Measurements from ENCODE around the gene PPAN. TPM values are rescaled to one million over a fixed set of nuclear protein-coding genes. Genes with fewer than 3 reads are reported as not detected.

The PPAN gene
- total and polyA plus RNA-seq, 10 donors, result 26.8 to 90.2 (median 47.2) TPM

GRCh38 chr19:10104130-10104513, 2.0 kb upstream of the PPAN start:
- DNase-seq, result no peak
- Histone ChIP-seq H3K9me3 (no peaks in the 10 kb centered on the region), H3K27ac (peak overlapping the region; percentile 84 to 95 (median 90)), H3K27me3 (replicated peaks in 1 of 7) (no peaks in the 10 kb centered on the region), H3K36me3 (peaks cover 0 to 21% (median 19%) of the 10 kb centered on the region in 6 donors), H3K4me1 (peaks cover 12 to 98% (median 71%) of the 10 kb centered on the region in 6 donors), H3K4me3 (no peak overlapping the region)
- TF ChIP-seq CTCF (IDR thresholded peaks at IDR 0.05 in 8 of 11, conservative IDR thresholded peaks at IDR 0.05 in 3 of 11) (no peak), POLR2A (IDR thresholded peaks at IDR 0.05) (no peak), POLR2AphosphoS5 (IDR thresholded peaks at IDR 0.05) (no peak)
- intact Hi-C loops (cut with DNase I; ENCODE audit: low total_unique reads), result no loop called here

GRCh38 chr19:10104665-10105508, 1.3 kb upstream of the PPAN start:
- peak; percentile 87 for DNase-seq
- peaks cover 0 to 29% (median 27%) of the 10 kb centered on the region in 6 donors for H3K36me3 ChIP-seq
- peak overlapping the region in 1 of 8 donors; percentile 23 for H3K4me3 ChIP-seq
- TF ChIP-seq POLR2AphosphoS5 (IDR thresholded peaks at IDR 0.05) (peak; percentile 28 to 88 (median 41)), POLR2A (IDR thresholded peaks at IDR 0.05) (no peak)
- H3K9me3 ChIP-seq, result no peaks in the 10 kb centered on the region
- no peaks in the 10 kb centered on the region for H3K27me3 ChIP-seq (replicated peaks in 1 of 7)
- H3K4me1 ChIP-seq, result peaks cover 12 to 99% (median 73%) of the 10 kb centered on the region in 6 donors
- 5 to 23% (median 20%) methylated on average over 9 to 15 of the region's 15 CpGs for WGBS, 5 donors
- intact Hi-C loops (cut with DNase I; ENCODE audit: low total_unique reads), result no loop called here
- H3K27ac ChIP-seq, result peak overlapping the region; percentile 84 to 95 (median 90)

DNA sequence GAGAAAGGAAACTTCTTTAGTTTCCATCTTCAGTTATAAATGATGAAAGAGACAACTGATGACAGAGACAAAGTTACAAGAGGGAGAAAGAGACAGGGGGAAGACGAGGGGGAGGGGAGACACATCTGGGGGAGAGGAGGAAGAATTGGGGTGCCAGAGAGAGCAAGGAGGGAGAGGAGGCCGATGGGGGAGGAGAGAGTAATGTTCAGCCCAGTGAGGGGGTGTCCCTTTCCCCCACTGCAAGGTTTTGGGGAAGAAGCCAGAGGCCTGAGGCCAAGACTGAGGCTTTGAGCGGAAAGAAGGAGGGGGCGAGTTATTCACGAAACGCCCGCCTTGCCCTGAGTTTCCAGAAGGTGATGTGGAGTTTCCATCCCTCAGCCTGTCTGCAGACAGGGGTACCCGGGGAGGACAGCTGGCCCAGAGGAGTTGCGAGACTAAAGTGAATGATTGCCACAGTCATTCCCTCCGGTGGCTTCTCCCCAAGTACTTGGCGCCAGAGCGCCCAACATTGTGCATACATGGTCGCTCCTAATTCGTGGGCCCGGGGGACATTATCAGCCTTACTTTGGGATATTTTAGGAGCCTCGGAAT, 558 bp upstream of the PPAN start:
- H3K27me3 ChIP-seq (replicated peaks in 1 of 7), result no peaks in the 10 kb centered on the region
- 21 to 50% (median 26%) methylated on average over 16 of the region's 16 CpGs for WGBS, 5 donors
- peaks cover 12 to 99% (median 75%) of the 10 kb centered on the region in 6 donors for H3K4me1 ChIP-seq
- no peaks in the 10 kb centered on the region for H3K9me3 ChIP-seq
- intact Hi-C loops (cut with DNase I; ENCODE audit: low total_unique reads), result no loop called here
- TF ChIP-seq POLR2A (IDR thresholded peaks at IDR 0.05) (no peak), CTCF (IDR thresholded peaks at IDR 0.05 in 8 of 11, conservative IDR thresholded peaks at IDR 0.05 in 3 of 11) (no peak), POLR2AphosphoS5 (IDR thresholded peaks at IDR 0.05) (no peak)
- DNase-seq, result no peak
- peak overlapping the region; percentile 84 to 95 (median 90) for H3K27ac ChIP-seq
- H3K4me3 ChIP-seq, result peak overlapping the region in 5 of 8 donors; percentile 88 to 92 (median 91)
- H3K36me3 ChIP-seq, result peaks cover 0 to 36% (median 34%) of the 10 kb centered on the region in 6 donors

GRCh38 chr19:10107254-10107653, 1.1 kb downstream of the PPAN start:
- Histone ChIP-seq H3K36me3 (peaks cover 5 to 46% (median 44%) of the 10 kb centered on the region in 6 donors), H3K27me3 (replicated peaks in 1 of 7) (no peaks in the 10 kb centered on the region), H3K9me3 (no peaks in the 10 kb centered on the region), H3K4me3 (peak overlapping the region in 7 of 8 donors; percentile 88 to 99 (median 92)), H3K27ac (peak overlapping the region in 6 of 8 donors; percentile 86 to 95 (median 92)), H3K4me1 (peaks cover 25 to 99% (median 78%) of the 10 kb centered on the region in 6 donors)
- no peak for DNase-seq
- WGBS, 5 donors, result 54 to 82% (median 69%) methylated on average over 10 of the region's 10 CpGs
- intact Hi-C loops (cut with DNase I; ENCODE audit: low total_unique reads), result no loop called here
- TF ChIP-seq POLR2AphosphoS5 (IDR thresholded peaks at IDR 0.05), result no peak
- no peak for TF ChIP-seq CTCF (IDR thresholded peaks at IDR 0.05 in 8 of 11, conservative IDR thresholded peaks at IDR 0.05 in 3 of 11)
- TF ChIP-seq POLR2A (IDR thresholded peaks at IDR 0.05), result no peak
